Measurements from ENCODE around the gene KCNJ6. TPM values are rescaled to one million over a fixed set of nuclear protein-coding genes. Genes with fewer than 3 reads are reported as not detected.

KCNJ6 gene
- polyA plus RNA-seq, 1 of the 3 experiments (the other 2 are of a cell fraction), result not detected

DNA sequence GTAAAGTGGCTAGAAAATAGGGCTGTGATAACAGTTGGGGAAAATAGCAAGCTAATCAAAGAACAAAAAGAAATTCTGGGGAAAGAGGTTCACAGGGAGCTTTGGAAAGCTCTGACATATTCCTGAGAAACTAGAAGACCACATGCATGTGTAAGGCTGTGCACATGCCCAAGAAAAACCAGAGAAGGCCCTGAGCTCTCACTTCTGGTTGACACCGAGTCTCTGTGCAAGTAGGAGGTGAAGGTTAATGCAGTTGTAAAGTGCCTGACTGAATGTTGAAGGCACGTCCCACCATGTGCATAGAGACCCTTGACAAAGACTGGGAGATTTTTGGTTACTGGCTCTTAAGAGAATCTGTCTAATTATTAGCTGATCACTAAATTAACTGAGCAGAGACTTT is 288.7 kb downstream of the KCNJ6 start:
- no peaks in the 10 kb centered on the region for H3K79me2 ChIP-seq (ENCODE audit: insufficient read depth)
- no peak overlapping the region for H3K9ac ChIP-seq
- H4K20me1 ChIP-seq (ENCODE audit: insufficient read depth), result no peaks in the 10 kb centered on the region
- no peak overlapping the region for H3K4me3 ChIP-seq (ENCODE audit: low read depth in 2 of 2, low read length in 1 of 2)
- no peak overlapping the region for H3K4me2 ChIP-seq
- DNase-seq, result no peak
- no peaks in the 10 kb centered on the region; the same call in 1 of the 2 replicates for H3K27me3 ChIP-seq (ENCODE audit: insufficient read depth)
- no peak overlapping the region for H2AFZ ChIP-seq (ENCODE audit: low read depth)
- H3K9me2 ChIP-seq, result no peaks in the 10 kb centered on the region
- 4% methylated on average over 2 of the region's 2 CpGs for WGBS (ENCODE audit: low lambda C conversion rate)
- no peaks in the 10 kb centered on the region for H3K4me1 ChIP-seq (ENCODE audit: control insufficient read depth in 1 of 2, insufficient read depth in 2 of 2, low read depth in 1 of 2, low read length in 1 of 2)
- H3F3A ChIP-seq (replicated peaks; ENCODE audit: insufficient read depth), result no peaks in the 10 kb centered on the region
- no peak for TF ChIP-seq PBX3 (IDR thresholded peaks at IDR 0.05)
- TF ChIP-seq, protein P1, sequence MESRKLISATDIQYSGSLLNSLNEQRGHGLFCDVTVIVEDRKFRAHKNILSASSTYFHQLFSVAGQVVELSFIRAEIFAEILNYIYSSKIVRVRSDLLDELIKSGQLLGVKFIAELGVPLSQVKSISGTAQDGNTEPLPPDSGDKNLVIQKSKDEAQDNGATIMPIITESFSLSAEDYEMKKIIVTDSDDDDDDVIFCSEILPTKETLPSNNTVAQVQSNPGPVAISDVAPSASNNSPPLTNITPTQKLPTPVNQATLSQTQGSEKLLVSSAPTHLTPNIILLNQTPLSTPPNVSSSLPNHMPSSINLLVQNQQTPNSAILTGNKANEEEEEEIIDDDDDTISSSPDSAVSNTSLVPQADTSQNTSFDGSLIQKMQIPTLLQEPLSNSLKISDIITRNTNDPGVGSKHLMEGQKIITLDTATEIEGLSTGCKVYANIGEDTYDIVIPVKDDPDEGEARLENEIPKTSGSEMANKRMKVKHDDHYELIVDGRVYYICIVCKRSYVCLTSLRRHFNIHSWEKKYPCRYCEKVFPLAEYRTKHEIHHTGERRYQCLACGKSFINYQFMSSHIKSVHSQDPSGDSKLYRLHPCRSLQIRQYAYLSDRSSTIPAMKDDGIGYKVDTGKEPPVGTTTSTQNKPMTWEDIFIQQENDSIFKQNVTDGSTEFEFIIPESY (IDR thresholded peaks at IDR 0.05; ENCODE audit: borderline replicate concordance, low read depth), result no peak
- no peak for TF ChIP-seq MEF2A (IDR thresholded peaks at IDR 0.05; ENCODE audit: borderline replicate concordance, low read depth)
- no peak for TF ChIP-seq NFIC (IDR thresholded peaks at IDR 0.05; ENCODE audit: borderline replicate concordance)
- TF ChIP-seq, protein P2, sequence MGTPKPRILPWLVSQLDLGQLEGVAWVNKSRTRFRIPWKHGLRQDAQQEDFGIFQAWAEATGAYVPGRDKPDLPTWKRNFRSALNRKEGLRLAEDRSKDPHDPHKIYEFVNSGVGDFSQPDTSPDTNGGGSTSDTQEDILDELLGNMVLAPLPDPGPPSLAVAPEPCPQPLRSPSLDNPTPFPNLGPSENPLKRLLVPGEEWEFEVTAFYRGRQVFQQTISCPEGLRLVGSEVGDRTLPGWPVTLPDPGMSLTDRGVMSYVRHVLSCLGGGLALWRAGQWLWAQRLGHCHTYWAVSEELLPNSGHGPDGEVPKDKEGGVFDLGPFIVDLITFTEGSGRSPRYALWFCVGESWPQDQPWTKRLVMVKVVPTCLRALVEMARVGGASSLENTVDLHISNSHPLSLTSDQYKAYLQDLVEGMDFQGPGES (IDR thresholded peaks at IDR 0.05; ENCODE audit: low read depth, low read length), result no peak
- TF ChIP-seq GABPA (IDR thresholded peaks at IDR 0.05; ENCODE audit: low read depth), result no peak
- TF ChIP-seq EP300 (IDR thresholded peaks at IDR 0.05; ENCODE audit: borderline replicate concordance in 1 of 2, low read depth in 1 of 2, low read length in 1 of 2), result no peak
- no peak for TF ChIP-seq REST (IDR thresholded peaks at IDR 0.05; ENCODE audit: low read depth, low read length)
- H3K27ac ChIP-seq (ENCODE audit: low read depth in 2 of 2, low read length in 1 of 2), result no peak overlapping the region
- no peaks in the 10 kb centered on the region for H3K36me3 ChIP-seq (replicated peaks in 1 of 2; ENCODE audit: control insufficient read depth in 1 of 2, insufficient read depth in 2 of 2, low read length in 1 of 2)
- POLR2A ChIA-PET, result no interaction called here
- CTCF ChIA-PET, result no interaction called here
- H3K9me3 ChIP-seq, result no peaks in the 10 kb centered on the region

DNA sequence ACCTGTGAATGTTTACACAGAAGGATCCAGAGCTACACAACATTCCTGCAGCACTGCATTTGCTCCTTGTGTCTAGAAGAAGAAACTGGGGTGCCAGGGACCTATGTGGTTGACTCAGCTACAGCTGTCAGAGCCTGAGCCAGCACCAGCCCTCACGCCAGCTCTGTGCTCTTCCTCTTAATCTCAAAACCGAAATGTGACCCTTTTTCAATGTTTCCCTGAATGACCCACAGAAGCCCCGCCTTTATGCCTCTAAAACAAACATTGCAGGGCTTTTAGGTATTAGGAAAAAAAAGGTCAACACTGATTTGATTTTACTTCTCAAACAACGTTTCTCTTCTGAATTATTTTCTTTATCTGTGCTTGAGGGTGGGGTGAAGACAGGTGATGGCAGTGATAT is 289.2 kb downstream of the KCNJ6 start:
- H3K4me2 ChIP-seq, result no peak overlapping the region
- ChIA-PET CTCF (interaction anchor here (1.4 kb wide), 1 partner anchor 48 kb away, joined by 4 read pairs; no protein-coding TSS in a partner anchor), POLR2A (no interaction called here)
- H3K4me3 ChIP-seq (ENCODE audit: low read depth in 2 of 2, low read length in 1 of 2), result no peak overlapping the region
- no peaks in the 10 kb centered on the region for H3K36me3 ChIP-seq (replicated peaks in 1 of 2; ENCODE audit: control insufficient read depth in 1 of 2, insufficient read depth in 2 of 2, low read length in 1 of 2)
- H2AFZ ChIP-seq (ENCODE audit: low read depth), result no peak overlapping the region
- no peaks in the 10 kb centered on the region for H3K4me1 ChIP-seq (ENCODE audit: control insufficient read depth in 1 of 2, insufficient read depth in 2 of 2, low read depth in 1 of 2, low read length in 1 of 2)
- no peaks in the 10 kb centered on the region for H4K20me1 ChIP-seq (ENCODE audit: insufficient read depth)
- no peak overlapping the region for H3K9ac ChIP-seq
- 16% methylated on average over 4 of the region's 4 CpGs for WGBS (ENCODE audit: low lambda C conversion rate)
- H3F3A ChIP-seq (replicated peaks; ENCODE audit: insufficient read depth), result no peaks in the 10 kb centered on the region
- H3K27me3 ChIP-seq (ENCODE audit: insufficient read depth), result no peaks in the 10 kb centered on the region; the same call in 1 of the 2 replicates
- no peaks in the 10 kb centered on the region for H3K9me3 ChIP-seq
- DNase-seq, result no peak
- no peaks in the 10 kb centered on the region for H3K9me2 ChIP-seq
- H3K79me2 ChIP-seq (ENCODE audit: insufficient read depth), result no peaks in the 10 kb centered on the region
- H3K27ac ChIP-seq (ENCODE audit: low read depth in 2 of 2, low read length in 1 of 2), result no peak overlapping the region
- no peak for TF ChIP-seq RFX5 (IDR thresholded peaks at IDR 0.05; ENCODE audit: low read length)
- no peak for TF ChIP-seq MEF2A (IDR thresholded peaks at IDR 0.05; ENCODE audit: borderline replicate concordance, low read depth)
- no peak for TF ChIP-seq JUND (IDR thresholded peaks at IDR 0.05)
- no peak for TF ChIP-seq GABPA (IDR thresholded peaks at IDR 0.05; ENCODE audit: low read depth)
- TF ChIP-seq RAD21 (IDR thresholded peaks at IDR 0.05; ENCODE audit: low read length), result no peak
- no peak for TF ChIP-seq FOXJ3 (CRISPR knock-in tag; IDR thresholded peaks at IDR 0.05)
- no peak for TF ChIP-seq NRF1 (IDR thresholded peaks at IDR 0.05; ENCODE audit: low read depth, low read length)
- TF ChIP-seq USF1 (IDR thresholded peaks at IDR 0.05; ENCODE audit: borderline replicate concordance, low read depth), result no peak
- TF ChIP-seq PBX3 (IDR thresholded peaks at IDR 0.05), result no peak
- no peak for TF ChIP-seq EZH2phosphoT487 (IDR thresholded peaks at IDR 0.05; ENCODE audit: borderline replicate concordance, low read depth)
- no peak for TF ChIP-seq NFIC (IDR thresholded peaks at IDR 0.05; ENCODE audit: borderline replicate concordance)
- TF ChIP-seq EP300 (IDR thresholded peaks at IDR 0.05; ENCODE audit: borderline replicate concordance in 1 of 2, low read depth in 1 of 2, low read length in 1 of 2), result no peak
- no peak for TF ChIP-seq GATA2 (CRISPR knock-in tag; IDR thresholded peaks at IDR 0.05)
- TF ChIP-seq MXI1 (IDR thresholded peaks at IDR 0.05; ENCODE audit: low read depth, low read length), result no peak
